ENCODE measurements around the gene MPIG6B. TPM values are rescaled to one million over a fixed set of nuclear protein-coding genes. Genes with fewer than 3 reads are reported as not detected.
A peak's percentile ranks its signal among the peaks of the same experiment; 100 is the strongest.

MPIG6B gene, protein sequence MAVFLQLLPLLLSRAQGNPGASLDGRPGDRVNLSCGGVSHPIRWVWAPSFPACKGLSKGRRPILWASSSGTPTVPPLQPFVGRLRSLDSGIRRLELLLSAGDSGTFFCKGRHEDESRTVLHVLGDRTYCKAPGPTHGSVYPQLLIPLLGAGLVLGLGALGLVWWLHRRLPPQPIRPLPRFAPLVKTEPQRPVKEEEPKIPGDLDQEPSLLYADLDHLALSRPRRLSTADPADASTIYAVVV
- total RNA-seq: not detected in 2 replicates

DNA sequence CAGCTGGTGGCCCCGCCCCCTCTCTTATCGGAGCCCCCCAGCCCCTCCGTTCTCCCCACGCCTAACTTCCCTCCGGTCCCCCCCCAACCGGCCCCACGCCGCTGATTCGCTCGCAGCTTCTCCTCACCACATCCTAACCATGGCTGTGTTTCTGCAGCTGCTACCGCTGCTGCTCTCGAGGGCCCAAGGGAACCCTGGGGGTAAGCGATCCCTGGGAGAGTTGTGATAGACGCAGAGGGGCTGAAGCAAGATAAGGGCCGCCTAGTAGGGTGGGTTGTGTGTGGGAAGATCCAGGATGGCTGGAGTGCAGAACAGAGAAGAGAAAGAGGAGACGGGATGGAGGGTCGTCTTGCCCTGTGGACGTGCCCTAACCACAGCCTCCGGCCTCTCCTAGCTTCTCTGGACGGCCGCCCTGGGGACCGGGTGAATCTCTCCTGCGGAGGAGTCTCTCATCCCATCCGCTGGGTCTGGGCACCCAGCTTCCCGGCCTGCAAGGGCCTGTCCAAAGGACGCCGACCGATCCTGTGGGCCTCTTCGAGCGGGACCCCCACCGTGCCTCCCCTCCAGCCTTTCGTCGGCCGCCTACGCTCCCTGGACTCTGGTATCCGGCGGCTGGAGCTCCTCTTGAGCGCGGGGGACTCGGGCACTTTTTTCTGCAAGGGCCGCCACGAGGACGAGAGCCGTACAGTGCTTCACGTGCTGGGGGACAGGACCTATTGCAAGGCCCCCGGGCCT lies at the start of gene MPIG6B:
Gene MPIG6B (plus strand): TSS at position 129 of the 735 bp plus-strand sequence. CDS start 11 bp downstream, at position 140.
- Mint-ChIP-seq H3K27me3 (ENCODE audit: insufficient read depth) (no peaks in the 10 kb centered on the region), H3K4me3 (no peak within 1 kb of the TSS), H3K9me3 (no peaks in the 10 kb centered on the region), H3K27ac (no peak within 1 kb of the TSS), H3K36me3 (ENCODE audit: low read depth) (no peaks in the 10 kb centered on the region), H3K4me1 (ENCODE audit: low read depth) (peaks cover 25% of the 10 kb centered on the region)
- intact Hi-C loops (cut with micrococcal nuclease): no loop called here
- no peak for DNase-seq (ENCODE audit: low spot score)

DNA sequence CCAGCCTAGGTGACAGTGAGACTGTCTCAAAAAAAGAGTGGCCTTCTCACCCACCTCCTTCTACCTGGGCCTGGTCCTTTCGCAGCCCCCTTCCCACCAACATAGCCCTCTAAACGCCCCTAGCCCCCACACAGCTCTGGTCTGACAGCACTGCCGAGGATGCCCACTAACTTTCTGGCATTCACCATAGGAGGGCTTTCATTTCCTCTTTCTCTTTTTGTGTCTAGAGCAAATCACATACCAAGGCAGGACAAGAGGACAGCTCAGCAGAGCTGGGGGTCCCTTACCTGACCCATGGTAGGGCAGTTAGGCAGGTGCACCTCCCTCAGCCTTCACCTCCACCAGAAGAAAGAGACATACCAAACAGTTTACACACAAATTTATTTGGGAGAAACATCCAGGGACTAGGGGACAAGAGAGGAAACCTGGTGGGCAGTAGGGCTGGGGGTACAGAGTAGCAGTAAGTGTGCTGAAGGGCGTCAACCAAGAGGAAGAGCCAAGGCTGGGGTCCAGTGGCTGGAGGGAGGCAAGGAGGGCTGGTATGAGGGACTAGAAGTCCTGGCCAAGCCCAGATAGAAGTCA lies 46.8 kb upstream of the MPIG6B start:
- intact Hi-C loops (cut with micrococcal nuclease): no loop called here
- H3K4me1 Mint-ChIP-seq (ENCODE audit: low read depth): peaks cover 20% of the 10 kb centered on the region

DNA sequence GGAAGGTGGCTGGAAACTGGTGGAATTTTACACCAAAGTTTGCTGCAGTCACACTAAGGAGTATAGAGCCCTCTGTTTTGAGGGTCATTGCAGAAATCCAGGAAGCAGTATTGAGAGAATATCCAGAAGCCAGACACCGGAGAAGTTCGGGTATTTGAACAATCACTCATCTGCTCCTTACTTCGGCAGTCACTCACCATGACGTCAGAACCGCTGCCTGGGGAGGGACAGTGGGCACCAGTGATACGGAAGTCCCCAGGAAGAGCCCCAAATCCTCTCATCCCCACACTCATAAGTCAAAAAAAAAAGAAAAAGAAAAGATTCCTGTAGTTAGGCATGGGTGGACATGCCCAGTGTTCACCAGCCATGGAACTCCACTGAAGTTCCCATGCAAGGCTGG lies 46.3 kb upstream of the MPIG6B start:
- Mint-ChIP-seq H3K4me1 (ENCODE audit: low read depth) (peaks cover 24% of the 10 kb centered on the region), H3K27me3 (ENCODE audit: insufficient read depth) (no peaks in the 10 kb centered on the region), H3K36me3 (ENCODE audit: low read depth) (peaks cover 13% of the 10 kb centered on the region), H3K27ac (no peak overlapping the region), H3K9me3 (no peaks in the 10 kb centered on the region), H3K4me3 (no peak overlapping the region)
- DNase-seq (ENCODE audit: low spot score): no peak
- intact Hi-C loops (cut with micrococcal nuclease): no loop called here

More for the DNA sequence above, 46.8 kb upstream of the MPIG6B start:
- H3K36me3 Mint-ChIP-seq (ENCODE audit: low read depth): peaks cover 11% of the 10 kb centered on the region
- DNase-seq (ENCODE audit: low spot score): no peak
- no peaks in the 10 kb centered on the region for H3K9me3 Mint-ChIP-seq
- H3K27ac Mint-ChIP-seq: no peak overlapping the region
- H3K4me3 Mint-ChIP-seq: no peak overlapping the region
- no peaks in the 10 kb centered on the region for H3K27me3 Mint-ChIP-seq (ENCODE audit: insufficient read depth)

DNA sequence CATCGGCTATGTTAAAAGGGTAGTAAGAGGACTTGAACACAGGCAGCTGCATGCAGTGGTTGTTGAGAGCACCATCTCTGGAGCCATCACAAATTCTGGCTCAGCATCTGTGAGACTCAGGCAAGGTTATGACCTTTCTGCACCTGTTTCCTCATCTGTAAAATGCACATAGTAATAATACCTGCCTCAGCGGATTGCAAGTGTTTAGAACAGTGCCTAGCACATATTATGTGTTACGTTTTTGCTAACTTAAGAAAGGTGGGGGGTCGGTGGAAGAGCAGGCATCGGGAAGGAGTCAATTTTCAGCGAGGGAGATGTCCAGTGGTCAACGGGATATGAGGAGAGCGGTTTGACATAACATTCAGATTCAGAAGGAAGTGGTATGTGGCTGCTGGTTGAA lies 45.2 kb upstream of the MPIG6B start:
- no peak for DNase-seq (ENCODE audit: low spot score)
- intact Hi-C loops (cut with micrococcal nuclease): no loop called here
- no peak overlapping the region for H3K27ac Mint-ChIP-seq
- no peaks in the 10 kb centered on the region for H3K27me3 Mint-ChIP-seq (ENCODE audit: insufficient read depth)
- H3K4me1 Mint-ChIP-seq (ENCODE audit: low read depth): peaks cover 24% of the 10 kb centered on the region
- H3K36me3 Mint-ChIP-seq (ENCODE audit: low read depth): peaks cover 5% of the 10 kb centered on the region
- no peak overlapping the region for H3K4me3 Mint-ChIP-seq
- no peaks in the 10 kb centered on the region for H3K9me3 Mint-ChIP-seq

DNA sequence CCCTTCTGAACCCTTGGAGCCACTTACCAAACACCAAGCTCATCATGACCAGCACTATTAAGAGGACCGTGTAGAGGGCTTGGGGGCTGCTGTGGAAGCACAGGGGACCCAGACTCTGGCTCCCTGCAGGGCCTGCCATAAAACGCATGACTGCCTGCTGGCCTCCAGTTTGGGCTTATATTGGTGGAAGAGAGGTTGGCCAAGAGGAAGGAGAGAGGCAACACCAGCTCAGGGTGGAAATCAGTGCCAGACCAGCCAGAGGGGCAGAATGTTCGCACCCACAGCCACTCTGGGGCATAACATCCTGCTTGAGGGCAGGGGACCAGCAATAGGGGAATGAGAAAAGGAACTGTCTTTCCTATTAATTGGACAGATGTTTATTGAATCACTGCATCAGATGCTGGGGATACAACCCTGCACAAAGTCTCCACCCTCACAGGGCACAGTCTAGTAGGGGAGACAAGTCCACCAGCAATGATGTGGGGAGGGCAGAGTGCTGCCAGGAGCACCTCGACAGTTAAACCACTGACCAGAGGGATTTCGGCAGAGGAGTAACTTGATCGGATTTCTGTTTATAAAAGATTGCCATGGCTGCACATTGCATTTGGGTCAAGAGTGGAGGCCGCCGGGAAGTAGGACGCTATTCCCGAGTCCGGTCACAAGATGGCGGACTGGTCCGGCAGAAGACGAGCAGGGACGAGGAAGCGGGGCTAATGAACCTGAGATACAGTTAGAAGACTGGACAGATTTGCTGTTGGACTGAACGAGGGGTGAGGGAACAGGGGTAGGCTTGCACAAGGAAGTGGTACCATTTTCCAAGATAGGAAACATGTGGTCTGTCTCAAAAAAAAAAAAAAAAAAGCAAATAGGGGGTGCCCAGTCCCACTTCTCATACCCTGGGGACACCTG lies 42.7 kb upstream of the MPIG6B start, which contains the start of gene LY6G5C:
Gene LY6G5C (minus strand): TSS at position 842 of the 909 bp plus-strand sequence. CDS start 694 bp downstream, at position 148.
- H3K9me3 Mint-ChIP-seq: no peaks in the 10 kb centered on the region
- intact Hi-C loops (cut with micrococcal nuclease): loop anchor here (1.0 kb wide), 5 partner anchors 22 to 272 kb away; no protein-coding TSS in a partner anchor
- H3K27me3 Mint-ChIP-seq (ENCODE audit: insufficient read depth): no peaks in the 10 kb centered on the region
- DNase-seq (ENCODE audit: low spot score): peak; percentile 30
- H3K4me3 Mint-ChIP-seq: peak within 1 kb of the TSS; percentile 80
- peak within 1 kb of the TSS; percentile 73 for H3K27ac Mint-ChIP-seq
- H3K36me3 Mint-ChIP-seq (ENCODE audit: low read depth): peaks cover 9% of the 10 kb centered on the region
- peaks cover 24% of the 10 kb centered on the region for H3K4me1 Mint-ChIP-seq (ENCODE audit: low read depth)

DNA sequence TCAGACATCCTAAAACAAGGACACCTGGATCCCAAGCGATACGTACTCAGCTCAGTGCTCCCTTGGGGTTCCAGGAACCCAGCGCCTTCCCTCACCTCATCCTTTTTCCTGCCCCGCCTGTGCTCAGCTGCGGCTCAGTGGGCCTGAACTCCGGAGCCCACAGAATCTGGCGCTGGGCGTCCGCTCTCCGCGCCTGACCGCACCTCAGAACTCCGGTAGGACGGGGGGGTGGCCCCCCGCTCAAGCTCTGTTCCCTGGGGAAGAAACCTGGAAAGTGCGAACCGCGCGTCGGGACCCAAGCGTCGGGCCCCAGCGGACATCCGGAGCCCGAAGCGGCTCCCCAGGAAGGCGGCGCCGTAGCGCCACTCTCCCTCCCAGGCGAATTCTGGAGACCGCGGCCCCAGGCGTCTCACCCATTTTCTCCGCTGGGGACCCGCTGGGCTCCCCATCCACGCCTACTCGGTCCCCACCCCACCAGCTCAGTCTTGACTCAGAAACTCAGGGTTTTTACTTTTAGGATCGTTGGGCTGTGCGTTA lies 42.0 kb upstream of the MPIG6B start:
- Mint-ChIP-seq H3K36me3 (ENCODE audit: low read depth) (peaks cover 11% of the 10 kb centered on the region), H3K4me1 (ENCODE audit: low read depth) (peaks cover 24% of the 10 kb centered on the region), H3K4me3 (peak overlapping the region; percentile 80), H3K27ac (peak overlapping the region; percentile 54), H3K9me3 (no peaks in the 10 kb centered on the region), H3K27me3 (ENCODE audit: insufficient read depth) (no peaks in the 10 kb centered on the region)
- intact Hi-C loops (cut with micrococcal nuclease): no loop called here
- peak; percentile 20 for DNase-seq (ENCODE audit: low spot score)

DNA sequence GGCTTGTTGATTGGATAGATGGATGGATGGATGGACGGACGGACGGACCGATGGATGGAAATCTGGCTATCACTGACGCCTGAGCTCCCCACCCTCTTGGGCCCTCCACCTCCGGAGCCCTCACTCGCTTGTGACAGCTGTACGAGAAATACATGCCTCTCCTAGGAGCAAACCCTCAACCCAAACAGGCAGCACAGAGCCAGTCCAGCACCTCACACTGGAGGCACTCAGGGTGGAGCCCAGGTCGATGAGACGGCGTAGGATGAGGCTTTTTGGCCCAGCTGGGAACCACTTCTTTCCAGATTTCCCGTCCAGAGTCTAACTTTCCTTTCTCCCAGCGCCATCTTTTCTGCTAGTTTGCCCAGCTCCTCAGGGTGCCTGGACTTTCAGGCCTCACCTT lies 39.6 kb upstream of the MPIG6B start:
- Mint-ChIP-seq H3K36me3 (ENCODE audit: low read depth) (peaks cover 19% of the 10 kb centered on the region), H3K9me3 (no peaks in the 10 kb centered on the region), H3K27me3 (ENCODE audit: insufficient read depth) (no peaks in the 10 kb centered on the region), H3K4me1 (ENCODE audit: low read depth) (peaks cover 24% of the 10 kb centered on the region), H3K27ac (no peak overlapping the region), H3K4me3 (no peak overlapping the region)
- intact Hi-C loops (cut with micrococcal nuclease): no loop called here
- no peak for DNase-seq (ENCODE audit: low spot score)

DNA sequence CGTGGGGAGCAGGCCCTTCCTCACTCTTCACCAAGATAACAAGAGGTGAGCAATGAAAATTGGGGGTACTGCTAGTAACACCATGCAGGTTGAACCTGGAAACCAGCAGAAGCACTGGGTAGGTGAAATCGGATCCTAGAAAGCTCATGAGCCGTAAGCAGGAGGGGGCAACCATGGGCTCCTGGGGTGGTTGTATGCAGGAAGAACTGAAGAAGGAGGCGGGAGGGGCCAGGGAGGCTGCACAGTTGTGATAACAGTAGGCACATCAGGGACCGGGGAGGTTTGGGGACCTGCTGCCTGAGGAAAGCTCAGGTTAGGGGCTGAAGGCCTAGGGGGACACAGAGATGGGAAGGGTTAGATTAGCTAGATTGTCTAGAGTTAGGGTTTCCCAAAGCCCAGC lies 36.7 kb upstream of the MPIG6B start:
- intact Hi-C loops (cut with micrococcal nuclease): no loop called here
- no peak for DNase-seq (ENCODE audit: low spot score)
- no peaks in the 10 kb centered on the region for H3K27me3 Mint-ChIP-seq (ENCODE audit: insufficient read depth)
- H3K4me3 Mint-ChIP-seq: no peak overlapping the region
- H3K4me1 Mint-ChIP-seq (ENCODE audit: low read depth): peaks cover 13% of the 10 kb centered on the region
- no peaks in the 10 kb centered on the region for H3K9me3 Mint-ChIP-seq
- H3K36me3 Mint-ChIP-seq (ENCODE audit: low read depth): peaks cover 28% of the 10 kb centered on the region
- H3K27ac Mint-ChIP-seq: no peak overlapping the region

DNA sequence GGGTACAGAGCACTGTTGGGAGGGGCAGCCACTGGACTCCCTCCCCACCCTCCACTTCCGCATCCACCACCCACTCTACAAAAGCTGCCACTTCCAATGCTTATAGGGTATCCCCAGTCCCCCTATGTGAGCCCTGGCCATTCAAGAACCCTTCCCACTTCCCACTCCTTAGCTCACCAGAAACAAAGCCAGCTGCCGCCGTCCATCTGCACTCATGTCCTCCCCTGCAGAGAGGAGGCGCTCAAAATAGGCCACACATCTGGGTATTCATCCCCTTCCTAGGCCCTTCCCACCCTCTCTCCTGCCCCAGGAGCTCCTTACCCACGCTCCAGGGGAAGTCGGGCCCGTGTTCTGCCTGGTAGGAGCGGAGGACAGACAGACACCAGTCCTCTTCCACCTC lies 35.9 kb upstream of the MPIG6B start:
- Mint-ChIP-seq H3K4me1 (ENCODE audit: low read depth) (peaks cover 10% of the 10 kb centered on the region), H3K4me3 (no peak overlapping the region), H3K9me3 (no peaks in the 10 kb centered on the region), H3K36me3 (ENCODE audit: low read depth) (peaks cover 29% of the 10 kb centered on the region), H3K27me3 (ENCODE audit: insufficient read depth) (no peaks in the 10 kb centered on the region), H3K27ac (no peak overlapping the region)
- intact Hi-C loops (cut with micrococcal nuclease): no loop called here
- DNase-seq (ENCODE audit: low spot score): no peak

DNA sequence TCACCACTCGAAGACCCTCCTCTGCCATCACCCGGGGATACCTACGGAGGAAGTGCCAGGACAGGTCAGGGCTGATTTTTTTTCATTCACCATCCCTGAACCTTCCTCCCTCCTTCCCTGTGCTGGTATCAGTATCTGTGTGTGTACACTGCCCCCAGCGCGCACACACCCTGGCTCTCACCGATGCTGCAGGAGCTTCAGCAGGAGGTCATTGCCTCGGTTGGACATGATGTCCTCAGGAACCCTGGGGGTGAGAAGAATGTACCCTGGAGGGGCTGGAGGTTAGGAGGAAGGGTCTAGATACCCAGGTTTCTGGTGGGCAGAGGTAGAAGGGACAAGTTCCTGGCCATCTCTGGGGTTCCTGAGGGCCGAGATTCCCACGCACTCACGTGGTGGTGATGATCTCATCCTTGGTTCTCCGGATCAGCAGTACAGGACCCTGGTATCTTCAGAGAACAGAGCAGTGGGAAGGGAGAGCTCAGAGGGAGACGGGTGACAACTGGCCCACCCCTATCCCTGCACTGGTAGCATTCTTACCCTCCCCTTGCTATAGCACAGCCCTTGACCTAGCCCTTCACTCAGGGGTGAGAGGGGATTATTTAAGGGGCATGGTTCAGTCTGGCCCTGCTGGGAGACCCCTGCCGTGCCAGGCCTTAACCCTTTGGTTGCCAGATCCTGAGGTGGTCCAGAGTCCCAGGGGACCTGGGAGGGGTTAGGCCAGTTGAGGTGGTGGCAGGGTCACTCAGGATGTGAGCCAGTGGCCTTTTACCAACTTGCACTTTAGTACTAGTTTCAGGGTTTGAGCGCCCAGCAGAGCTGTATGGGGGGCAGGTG lies 35.1 kb upstream of the MPIG6B start:
- Mint-ChIP-seq H3K4me1 (ENCODE audit: low read depth) (peaks cover 10% of the 10 kb centered on the region), H3K27ac (no peak overlapping the region), H3K36me3 (ENCODE audit: low read depth) (peaks cover 34% of the 10 kb centered on the region), H3K27me3 (ENCODE audit: insufficient read depth) (no peaks in the 10 kb centered on the region), H3K9me3 (no peaks in the 10 kb centered on the region), H3K4me3 (no peak overlapping the region)
- intact Hi-C loops (cut with micrococcal nuclease): no loop called here
- DNase-seq (ENCODE audit: low spot score): no peak

DNA sequence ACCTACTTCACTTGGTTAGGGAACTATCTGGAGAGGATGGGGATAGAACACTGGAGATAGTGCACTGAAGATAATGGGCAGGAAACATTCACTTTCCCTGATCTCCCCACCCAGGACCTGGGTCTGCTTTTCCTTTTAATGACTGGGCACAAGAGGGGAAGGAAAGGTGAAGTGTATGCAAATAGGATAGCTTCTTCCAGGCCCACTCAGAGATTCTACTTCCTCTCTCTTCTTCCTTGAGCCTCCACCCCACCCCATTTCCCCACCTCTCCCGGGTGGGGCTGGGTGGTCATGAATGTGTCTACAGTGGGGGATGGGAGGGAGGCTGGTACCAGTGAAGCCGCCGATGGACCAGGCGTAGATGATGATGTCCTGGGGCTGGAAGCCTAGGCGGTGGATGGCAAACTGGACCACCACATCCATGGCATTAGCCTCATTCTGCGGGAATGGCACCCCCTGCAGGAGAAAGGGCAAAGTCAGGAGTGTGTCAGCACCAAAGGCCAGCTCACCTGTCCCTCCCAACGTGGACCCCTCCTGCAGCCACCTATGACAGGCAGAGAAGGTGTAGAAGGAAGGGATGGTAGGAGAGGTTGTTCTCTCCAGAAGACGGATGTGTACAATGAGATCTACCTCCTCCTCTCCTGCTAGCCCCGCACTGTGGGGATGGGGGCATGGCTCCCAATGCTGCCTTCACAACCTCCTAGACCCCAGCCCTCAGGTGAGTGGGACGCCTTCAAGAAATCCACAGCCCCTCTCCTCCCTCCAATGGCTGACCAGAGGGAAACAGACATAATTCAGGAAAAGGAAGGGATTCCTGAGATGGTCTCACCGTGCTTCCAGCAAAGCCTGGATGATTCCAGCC lies 33.7 kb upstream of the MPIG6B start:
- peaks cover 34% of the 10 kb centered on the region for H3K36me3 Mint-ChIP-seq (ENCODE audit: low read depth)
- no peak overlapping the region for H3K27ac Mint-ChIP-seq

More for the DNA sequence above, 33.7 kb upstream of the MPIG6B start:
- peaks cover 10% of the 10 kb centered on the region for H3K4me1 Mint-ChIP-seq (ENCODE audit: low read depth)
- H3K9me3 Mint-ChIP-seq: no peaks in the 10 kb centered on the region
- H3K4me3 Mint-ChIP-seq: no peak overlapping the region
- H3K27me3 Mint-ChIP-seq (ENCODE audit: insufficient read depth): no peaks in the 10 kb centered on the region
- intact Hi-C loops (cut with micrococcal nuclease): no loop called here
- DNase-seq (ENCODE audit: low spot score): no peak

Measured in activated T-helper 1 cell treated with anti-CD3 and anti-CD28 coated beads, Interleukin-12 subunit alpha, Interleukin-12 subunit beta, Interleukin-2, Interleukin-4 antibody, amounts not matched to agents 30 ng/mL and 10 ng/mL and 1 ng/mL, durations not matched to agents 14 hours and 24 hours and 36 hours (primary cell).